GM18502 (cell line): Measurements from ENCODE around the gene EMILIN2.

ENCODE experiments used
- ATAC-seq: cut with Tn5 transposase; IDR thresholded peaks from one replicate; pipeline ENCODE4 v1.9.1; 2021; ENCODE audit warnings: mild to moderate bottlenecking; ENCODE audit not compliant: unreplicated experiment, poor library complexity

Gene EMILIN2

GRCh38 chr18:2895391-2895790 lies 48.6 kb downstream of the EMILIN2 start:
- ATAC-seq, result no peak

GRCh38 chr18:2896990-2897389 lies 50.2 kb downstream of the EMILIN2 start:
- no peak for ATAC-seq

- ATAC-seq, result no peak
These were observed 50.8 kb downstream of the EMILIN2 start for GRCh38 chr18:2897448-2898185.

GRCh38 chr18:2898186-2898640 lies 51.4 kb downstream of the EMILIN2 start:
- ATAC-seq, result no peak

- no peak for ATAC-seq
These were observed 54.0 kb downstream of the EMILIN2 start for GRCh38 chr18:2900684-2901422.

- ATAC-seq, result no peak
These were observed 54.7 kb downstream of the EMILIN2 start for GRCh38 chr18:2901423-2901985.

- no peak for ATAC-seq
These were observed 55.5 kb downstream of the EMILIN2 start for GRCh38 chr18:2902327-2902726.

GRCh38 chr18:2903006-2903405 lies 56.2 kb downstream of the EMILIN2 start:
- no peak for ATAC-seq

GRCh38 chr18:2905854-2906703 lies 59.3 kb downstream of the EMILIN2 start:
- peak; percentile 43 for ATAC-seq

- ATAC-seq, result peak; percentile 65
These were observed 60.1 kb downstream of the EMILIN2 start for GRCh38 chr18:2906704-2907549.

GRCh38 chr18:2907550-2908135 lies 60.8 kb downstream of the EMILIN2 start:
- peak; percentile 21 for ATAC-seq

GRCh38 chr18:2908166-2908945 lies 61.5 kb downstream of the EMILIN2 start:
- no peak for ATAC-seq

- no peak for ATAC-seq
These were observed 62.1 kb downstream of the EMILIN2 start for GRCh38 chr18:2908946-2909335.

- ATAC-seq, result no peak
These were observed 62.8 kb downstream of the EMILIN2 start for GRCh38 chr18:2909431-2910140.

- ATAC-seq, result no peak
These were observed 63.5 kb downstream of the EMILIN2 start for GRCh38 chr18:2910261-2910660.

- no peak for ATAC-seq
These were observed 64.1 kb downstream of the EMILIN2 start for GRCh38 chr18:2910751-2911425.

GRCh38 chr18:2911533-2911932 lies 64.7 kb downstream of the EMILIN2 start:
- no peak for ATAC-seq
